HepG2 (cell line): ENCODE measurements around the gene ATAD3A. TPM values are rescaled to one million over a fixed set of nuclear protein-coding genes. Genes with fewer than 3 reads are reported as not detected.
"Not testable (repeated sequence)": the region's sequence is repeated elsewhere in the genome, so short reads cannot be mapped to it uniquely, and the experiment has no call there.

Experiments used
- ATAC-seq: fragments of 200-7000 bp; cut with Tn5 transposase; 3 replicates; pipeline ENCODE4 v1.9.1; 2020; ENCODE audit warnings: mild to moderate bottlenecking, moderate library complexity
- BruUV-seq: library from RNA; stranded (reverse); fragments of 400-500 nt; replicated peaks from 2 replicates; lab custom pipeline; 2021; lab: Mats Ljungman, UMichigan
- CTCF ChIA-PET: fragments of 300-600 bp; formaldehyde crosslinking; extraction: SDS; loops from one replicate; lab custom pipeline; 2021; ENCODE audit warnings: low total read pairs, inconsistent platforms, low intra/inter-chr PET ratio; lab: Yijun Ruan, JAX
- POLR2A ChIA-PET: fragments of 350-600 bp; sonication (Branson Sonifier 250); formaldehyde crosslinking; loops from one replicate; lab custom pipeline; 2020; ENCODE audit warnings: antibody characterized with exemption, inconsistent platforms; lab: Yijun Ruan, JAX
- DNase-seq: peaks from one replicate; pipeline ENCODE4 v3.0.0-alpha.2; 2015; ENCODE audit warnings: low spot score
- FAIRE-seq: peaks from 3 replicates; lab custom pipeline; 2011; peaks lifted over from hg19 to GRCh38; lab: Jason Lieb, UNC
- H2AFZ ChIP-seq: one replicate; pipeline ENCODE4 v1.6.1; 2011; ENCODE audit warnings: low read length, inconsistent platforms
- H3K27ac ChIP-seq: fragments of 300-600 bp; 3 replicates; pipeline ENCODE4 v1.8.0; 2011; ENCODE audit warnings: mixed run types, mild to moderate bottlenecking, mixed read lengths, low read length, inconsistent platforms; ENCODE audit not compliant: insufficient read depth; ENCODE audit errors: extremely low read length
- H3K27me3 ChIP-seq, 2 experiments: fragments of 200-600 bp in 1 of 2; 2 replicates in 1 of 2; 3 replicates in 1 of 2; pipeline versions ENCODE4 v1.6.0 to v1.8.0; 2011; ENCODE audit warnings: low read length in 2 of 2, mild to moderate bottlenecking in 2 of 2, moderate library complexity in 2 of 2, inconsistent platforms in 1 of 2; ENCODE audit not compliant: insufficient read depth in 2 of 2, control insufficient read depth in 1 of 2
- H3K36me3 ChIP-seq, 2 experiments: fragments of 200-600 bp in 1 of 2; replicated peaks in 1 of 2; 2 replicates in 1 of 2; 3 replicates in 1 of 2; pipeline versions ENCODE4 v1.5.1 to v1.8.0; 2011; ENCODE audit warnings: low read length in 2 of 2, inconsistent platforms in 1 of 2; ENCODE audit not compliant: insufficient read depth in 2 of 2, control insufficient read depth in 1 of 2
- H3K4me1 ChIP-seq: 2 replicates; pipeline ENCODE4 v1.5.1; 2012; ENCODE audit warnings: low read length, inconsistent platforms; ENCODE audit not compliant: insufficient read depth
- H3K4me2 ChIP-seq: 2 replicates; pipeline ENCODE4 v1.6.0; 2011; ENCODE audit warnings: low read depth, low read length, inconsistent platforms
- H3K4me3 ChIP-seq, 3 experiments: fragments of 200-600 bp in 1 of 3; sonication (generic), shearing (Covaris generic) in 1 of 3; replicated peaks in 1 of 3; 2 replicates each; pipeline ENCODE4 v1.5.1; 2011 to 2016; ENCODE audit warnings: low read length in 3 of 3, inconsistent platforms in 2 of 3, low read depth in 2 of 3, mild to moderate bottlenecking in 2 of 3, control low read depth in 1 of 3, mixed read lengths in 1 of 3; ENCODE audit not compliant: insufficient read depth in 1 of 3
- H3K79me2 ChIP-seq: one replicate; pipeline ENCODE4 v1.6.1; 2011; ENCODE audit warnings: low read length, inconsistent platforms; ENCODE audit not compliant: insufficient read depth
- H3K9ac ChIP-seq: 2 replicates; pipeline ENCODE4 v1.6.0; 2011; ENCODE audit warnings: mild to moderate bottlenecking, low read depth, low read length, inconsistent platforms; ENCODE audit not compliant: insufficient read depth
- H3K9me3 ChIP-seq: 2 replicates; pipeline ENCODE4 v1.5.1; 2012; ENCODE audit warnings: mild to moderate bottlenecking, low read length
- H4K20me1 ChIP-seq: 2 replicates; pipeline ENCODE4 v1.6.0; 2011; ENCODE audit warnings: inconsistent platforms, mild to moderate bottlenecking, low read length, moderate library complexity; ENCODE audit not compliant: insufficient read depth
- CREB1 ChIP-seq, 2 experiments: fragments of 450-650 bp in 1 of 2; IDR thresholded peaks; 2 replicates each; pipeline ENCODE4 v1.6.1; 2016 to 2017; ENCODE audit warnings: control low read depth in 1 of 2, mild to moderate bottlenecking in 1 of 2, missing compliant biosample characterization in 1 of 2, missing genetic modification characterization in 1 of 2
- DMAP1 ChIP-seq: IDR thresholded peaks from 2 replicates; pipeline ENCODE4 v1.6.1; 2016
- ELF3 ChIP-seq: IDR thresholded peaks from 2 replicates; pipeline ENCODE4 v1.6.1; 2016; ENCODE audit warnings: missing genetic modification reagents, missing compliant biosample characterization
- ETV5 ChIP-seq: IDR thresholded peaks from 2 replicates; pipeline ENCODE4 v1.6.1; 2018; ENCODE audit warnings: missing biosample characterization, missing genetic modification reagents, inconsistent platforms, borderline replicate concordance
- GABPB1 ChIP-seq: IDR thresholded peaks from 2 replicates; pipeline ENCODE4 v1.6.1; 2016; ENCODE audit warnings: mild to moderate bottlenecking, missing genetic modification reagents, moderate library complexity, missing compliant biosample characterization
- GATAD1 ChIP-seq: IDR thresholded peaks from 2 replicates; pipeline ENCODE4 v1.6.1; 2016; ENCODE audit warnings: missing genetic modification reagents, missing compliant biosample characterization
- HDAC1 ChIP-seq: sonication (generic); formaldehyde crosslinking; IDR thresholded peaks from 2 replicates; pipeline ENCODE4 v1.5.1; 2020; ENCODE audit warnings: mild to moderate bottlenecking, missing genetic modification reagents
- KAT8 ChIP-seq: IDR thresholded peaks from 2 replicates; pipeline ENCODE4 v1.6.1; 2016; ENCODE audit warnings: missing genetic modification reagents, missing compliant biosample characterization
- KLF6 ChIP-seq: IDR thresholded peaks from 2 replicates; pipeline ENCODE4 v1.8.0; 2016; ENCODE audit warnings: missing biosample characterization, missing genetic modification reagents
- NR2F6 ChIP-seq, 2 experiments: IDR thresholded peaks; 2 replicates each; pipeline ENCODE4 v1.6.1; 2016; ENCODE audit warnings: antibody characterized with exemption in 1 of 2, mild to moderate bottlenecking in 1 of 2
- POGZ ChIP-seq: sonication (generic); formaldehyde crosslinking; IDR thresholded peaks from 2 replicates; pipeline ENCODE4 v1.4.0; 2020; ENCODE audit warnings: mild to moderate bottlenecking, missing genetic modification reagents
- RAD21 ChIP-seq: fragments of 450-650 bp; formaldehyde crosslinking; IDR thresholded peaks from 2 replicates; pipeline ENCODE4 v1.5.0; 2020; ENCODE audit warnings: mild to moderate bottlenecking
- SAP130 ChIP-seq: IDR thresholded peaks from 2 replicates; pipeline ENCODE4 v1.6.1; 2016; ENCODE audit warnings: low read depth
- SOX5 ChIP-seq: IDR thresholded peaks from 2 replicates; pipeline ENCODE4 v1.6.1; 2016; ENCODE audit warnings: borderline replicate concordance
- STAG1 ChIP-seq: sonication (generic); formaldehyde crosslinking; IDR thresholded peaks from 2 replicates; pipeline ENCODE4 v1.4.0; 2020; ENCODE audit warnings: missing genetic modification reagents
- ZFY ChIP-seq: sonication (generic); formaldehyde crosslinking; IDR thresholded peaks from 2 replicates; pipeline ENCODE4 v1.4.0; 2020; ENCODE audit warnings: missing genetic modification reagents
- ZNF232 ChIP-seq: sonication (generic); formaldehyde crosslinking; IDR thresholded peaks from 2 replicates; pipeline ENCODE4 v1.4.0; 2020; ENCODE audit warnings: missing genetic modification reagents, borderline replicate concordance
- WGBS: methylation state at CpG from one replicate; pipeline ENCODE4 v1.1.6; 2017; ENCODE audit warnings: low lambda C conversion rate; 5-methylcytosine and 5-hydroxymethylcytosine counted together
- in situ Hi-C: cut with HindIII; loops from 2 replicates; pipeline ENCODE4 v1.10.0; 2017; ENCODE audit warnings: low pct_unique_long_range_greater_than_20kb; ENCODE audit not compliant: extremely low pct_ligation_motif_present
- intact Hi-C: fragments of 100-400 bp; cut with micrococcal nuclease; formaldehyde crosslinking; loops from one replicate; pipeline ENCODE4 v1.10.0; 2022; ENCODE audit not compliant: unreplicated experiment
- polyA plus RNA-seq, 8 experiments: library from polyadenylated mRNA; depleted of rRNA in 3 of 8; stranded (reverse) in 7 of 8; unstranded in 1 of 8; fragments of >200 nt; fragmentation: Illumina TruSeq in 4 of 8; extraction: Trizol in 4 of 8; gene quantifications; 2 replicates each; pipeline versions ENCODE4 v1.2.1 to v1.2.3, GENCODE V29; 2011 to 2016; ENCODE audit warnings: low read depth in 4 of 8, missing spikeins in 1 of 8, mixed read lengths in 1 of 8; ENCODE audit not compliant: insufficient read depth in 1 of 8
- total RNA-seq, 5 experiments: library from RNA; depleted of rRNA; stranded (reverse); fragments of >200 nt; fragmentation: Illumina TruSeq; extraction: Trizol; gene quantifications; 2 replicates each; pipeline ENCODE4 v1.2.3, GENCODE V29; 2016; ENCODE audit warnings: low read depth in 1 of 5
- TF ChIP-seq, protein P1 (sequence below): sonication (generic); formaldehyde crosslinking; IDR thresholded peaks from 2 replicates; pipeline ENCODE4 v1.5.1; 2020; ENCODE audit warnings: mild to moderate bottlenecking, missing genetic modification reagents, moderate library complexity
- TF ChIP-seq, protein P2 (sequence below), 2 experiments: sonication (generic) in 1 of 2; formaldehyde crosslinking in 1 of 2; IDR thresholded peaks; 2 replicates each; pipeline versions ENCODE4 v1.4.0 to v1.6.1; 2018 to 2020; ENCODE audit warnings: missing genetic modification reagents in 2 of 2, borderline replicate concordance in 1 of 2, low read depth in 1 of 2, mild to moderate bottlenecking in 1 of 2, missing biosample characterization in 1 of 2

Gene ATAD3A
- total and polyA plus RNA-seq, 2 of the 13 experiments (the other 11 are each of a cell fraction or from before 2014, with no cell fraction given), result 10.6 to 49.0 TPM

DNA sequence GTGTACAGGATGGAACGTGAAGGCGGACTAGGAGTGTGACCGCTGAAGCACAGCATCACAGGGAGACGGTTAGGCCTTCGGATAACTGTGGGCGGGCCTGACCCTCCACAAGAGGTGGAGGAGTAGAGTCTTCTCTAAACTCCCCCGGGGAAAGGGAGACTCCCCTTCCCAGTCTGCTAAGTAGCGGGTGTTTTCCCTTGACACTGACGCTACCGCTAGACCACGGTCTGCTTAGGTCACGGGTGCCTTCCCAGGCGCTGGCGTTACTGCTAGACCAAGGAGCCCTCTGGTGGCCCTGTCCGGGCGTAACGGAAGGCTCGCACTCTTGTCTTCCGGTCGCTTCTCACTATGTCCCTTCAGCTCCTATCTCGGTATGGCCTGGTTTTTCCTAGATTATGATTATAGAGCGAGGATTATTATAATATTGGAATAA, 6.6 kb upstream of the ATAD3A start:
- ATAC-seq (peak; percentile 64), DNase-seq (peak; percentile 32), FAIRE-seq (peak; percentile 86)
- H3K79me2 ChIP-seq; H4K20me1 ChIP-seq; intact Hi-C loops; CTCF ChIA-PET; H3K9me3 ChIP-seq; H3K27me3 ChIP-seq; in situ Hi-C loops; H3K27ac ChIP-seq; H3K36me3 ChIP-seq; H2AFZ ChIP-seq; TF ChIP-seq NR2F6, CREB1 (IDR thresholded peaks at IDR 0.05): not testable (repeated sequence)
- H3K4me1 ChIP-seq, result peaks cover 12% of the 10 kb centered on the region
- TSS peak; percentile 91 for BruUV-seq
- POLR2A ChIA-PET, result interaction anchor here (0.6 to 3.4 kb wide), 13 partner anchors 60 to 110 kb away, joined by 3 to 40 read pairs (median 4); partner anchors contain the start of genes ANKRD65, CCNL2, MIB2 and MRPL20
- 2% methylated on average over 6 of the region's 22 CpGs for WGBS
- 0 out of 2 replicates have a peak overlapping the region, but pooled peaks have one; percentile 15 for H3K9ac ChIP-seq
- peak overlapping the region in 2 of 3 experiments; percentile 43 to 58; a peak in 4 of 6 replicates for H3K4me3 ChIP-seq
- H3K4me2 ChIP-seq, result peak overlapping the region; percentile 62
- TF ChIP-seq HDAC1 (peak; percentile 45; the same call in 1 of the 2 replicates), KAT8 (CRISPR knock-in tag) (peak; percentile 61), ELF3 (CRISPR knock-in tag) (0 out of 2 replicates have a peak, but pooled peaks have one; percentile 14), SAP130 (CRISPR knock-in tag) (peak; percentile 16; the same call in 1 of the 2 replicates), POGZ (CRISPR knock-in tag) (0 out of 2 replicates have a peak, but pooled peaks have one; percentile 17), ZFY (peak; percentile 52), ETV5 (peak; percentile 65; the same call in 1 of the 2 replicates), NR2F6 (CRISPR knock-in tag; IDR thresholded peaks at IDR 0.05) (0 out of 2 replicates have a peak, but pooled peaks have one; percentile 23), CREB1 (CRISPR knock-in tag; IDR thresholded peaks at IDR 0.05) (peak; percentile 65), DMAP1 (peak; percentile 22; the same call in 1 of the 2 replicates), RAD21 (CRISPR knock-in tag) (peak; percentile 49; the same call in 1 of the 2 replicates), STAG1 (CRISPR knock-in tag) (peak; percentile 63), ZNF232 (CRISPR knock-in tag) (peak; percentile 54; the same call in 1 of the 2 replicates), KLF6 (peak; percentile 17; the same call in 1 of the 2 replicates), GABPB1 (CRISPR knock-in tag) (peak; percentile 61; the same call in 1 of the 2 replicates), SOX5 (0 out of 2 replicates have a peak, but pooled peaks have one; percentile 2), GATAD1 (CRISPR knock-in tag) (0 out of 2 replicates have a peak, but pooled peaks have one; percentile 5)
- TF ChIP-seq, protein P1, sequence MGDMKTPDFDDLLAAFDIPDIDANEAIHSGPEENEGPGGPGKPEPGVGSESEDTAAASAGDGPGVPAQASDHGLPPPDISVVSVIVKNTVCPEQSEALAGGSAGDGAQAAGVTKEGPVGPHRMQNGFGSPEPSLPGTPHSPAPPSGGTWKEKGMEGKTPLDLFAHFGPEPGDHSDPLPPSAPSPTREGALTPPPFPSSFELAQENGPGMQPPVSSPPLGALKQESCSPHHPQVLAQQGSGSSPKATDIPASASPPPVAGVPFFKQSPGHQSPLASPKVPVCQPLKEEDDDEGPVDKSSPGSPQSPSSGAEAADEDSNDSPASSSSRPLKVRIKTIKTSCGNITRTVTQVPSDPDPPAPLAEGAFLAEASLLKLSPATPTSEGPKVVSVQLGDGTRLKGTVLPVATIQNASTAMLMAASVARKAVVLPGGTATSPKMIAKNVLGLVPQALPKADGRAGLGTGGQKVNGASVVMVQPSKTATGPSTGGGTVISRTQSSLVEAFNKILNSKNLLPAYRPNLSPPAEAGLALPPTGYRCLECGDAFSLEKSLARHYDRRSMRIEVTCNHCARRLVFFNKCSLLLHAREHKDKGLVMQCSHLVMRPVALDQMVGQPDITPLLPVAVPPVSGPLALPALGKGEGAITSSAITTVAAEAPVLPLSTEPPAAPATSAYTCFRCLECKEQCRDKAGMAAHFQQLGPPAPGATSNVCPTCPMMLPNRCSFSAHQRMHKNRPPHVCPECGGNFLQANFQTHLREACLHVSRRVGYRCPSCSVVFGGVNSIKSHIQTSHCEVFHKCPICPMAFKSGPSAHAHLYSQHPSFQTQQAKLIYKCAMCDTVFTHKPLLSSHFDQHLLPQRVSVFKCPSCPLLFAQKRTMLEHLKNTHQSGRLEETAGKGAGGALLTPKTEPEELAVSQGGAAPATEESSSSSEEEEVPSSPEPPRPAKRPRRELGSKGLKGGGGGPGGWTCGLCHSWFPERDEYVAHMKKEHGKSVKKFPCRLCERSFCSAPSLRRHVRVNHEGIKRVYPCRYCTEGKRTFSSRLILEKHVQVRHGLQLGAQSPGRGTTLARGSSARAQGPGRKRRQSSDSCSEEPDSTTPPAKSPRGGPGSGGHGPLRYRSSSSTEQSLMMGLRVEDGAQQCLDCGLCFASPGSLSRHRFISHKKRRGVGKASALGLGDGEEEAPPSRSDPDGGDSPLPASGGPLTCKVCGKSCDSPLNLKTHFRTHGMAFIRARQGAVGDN (CRISPR knock-in tag), result peak; percentile 65
- TF ChIP-seq, protein P2, sequence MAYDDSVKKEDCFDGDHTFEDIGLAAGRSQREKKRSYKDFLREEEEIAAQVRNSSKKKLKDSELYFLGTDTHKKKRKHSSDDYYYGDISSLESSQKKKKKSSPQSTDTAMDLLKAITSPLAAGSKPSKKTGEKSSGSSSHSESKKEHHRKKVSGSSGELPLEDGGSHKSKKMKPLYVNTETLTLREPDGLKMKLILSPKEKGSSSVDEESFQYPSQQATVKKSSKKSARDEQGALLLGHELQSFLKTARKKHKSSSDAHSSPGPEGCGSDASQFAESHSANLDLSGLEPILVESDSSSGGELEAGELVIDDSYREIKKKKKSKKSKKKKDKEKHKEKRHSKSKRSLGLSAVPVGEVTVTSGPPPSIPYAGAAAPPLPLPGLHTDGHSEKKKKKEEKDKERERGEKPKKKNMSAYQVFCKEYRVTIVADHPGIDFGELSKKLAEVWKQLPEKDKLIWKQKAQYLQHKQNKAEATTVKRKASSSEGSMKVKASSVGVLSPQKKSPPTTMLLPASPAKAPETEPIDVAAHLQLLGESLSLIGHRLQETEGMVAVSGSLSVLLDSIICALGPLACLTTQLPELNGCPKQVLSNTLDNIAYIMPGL (CRISPR knock-in tag; IDR thresholded peaks at IDR 0.05; ENCODE audit: borderline replicate concordance in 1 of 2, low read depth in 1 of 2), result peak; percentile 51 to 78; a peak in 3 of 4 replicates
